Epithelial cell of prostate (primary cell): ENCODE data around the gene CDO1.

ENCODE experiments used
- DNase-seq: peaks from one replicate; pipeline ENCODE4 v3.0.0-alpha.2; 2011; ENCODE audit warnings: low read depth, low spot score
- H3K27ac ChIP-seq: fragments of 450-650 bp; 2 replicates; pipeline ENCODE4 v1.5.1; 2017; ENCODE audit warnings: mild to moderate bottlenecking

The CDO1 gene

GRCh38 chr5:115796656-115797055 lies 19.8 kb downstream of the CDO1 start:
- DNase-seq = no peak
- H3K27ac ChIP-seq = no peak overlapping the region

GRCh38 chr5:115795700-115796099 lies 20.8 kb downstream of the CDO1 start:
- DNase-seq = no peak
- no peak overlapping the region for H3K27ac ChIP-seq

GRCh38 chr5:115788440-115788839 lies 28.0 kb downstream of the CDO1 start:
- DNase-seq = no peak
- H3K27ac ChIP-seq = no peak overlapping the region

- DNase-seq = no peak
- H3K27ac ChIP-seq = no peak overlapping the region
Observed at GRCh38 chr5:115787426-115787825, 29.0 kb downstream of the CDO1 start.

- H3K27ac ChIP-seq = no peak overlapping the region
- no peak for DNase-seq
Observed at GRCh38 chr5:115785381-115786065, 30.9 kb downstream of the CDO1 start.

GRCh38 chr5:115778417-115778816 lies 38.0 kb downstream of the CDO1 start:
- no peak for DNase-seq
- H3K27ac ChIP-seq = no peak overlapping the region

GRCh38 chr5:115776989-115777388 lies 39.5 kb downstream of the CDO1 start:
- no peak overlapping the region for H3K27ac ChIP-seq
- no peak for DNase-seq

- H3K27ac ChIP-seq = no peak overlapping the region
- DNase-seq = no peak
Observed at GRCh38 chr5:115775999-115776398, 40.5 kb downstream of the CDO1 start.

GRCh38 chr5:115774684-115775083 lies 41.8 kb downstream of the CDO1 start:
- no peak overlapping the region for H3K27ac ChIP-seq
- DNase-seq = no peak

- no peak for DNase-seq
Observed at GRCh38 chr5:115772731-115773475, 43.6 kb downstream of the CDO1 start.

GRCh38 chr5:115770466-115770865 lies 46.0 kb downstream of the CDO1 start:
- no peak overlapping the region for H3K27ac ChIP-seq
- no peak for DNase-seq

More at GRCh38 chr5:115772731-115773475, 43.6 kb downstream of the CDO1 start:
- H3K27ac ChIP-seq = no peak overlapping the region

- no peak for DNase-seq
- no peak overlapping the region for H3K27ac ChIP-seq
Observed at GRCh38 chr5:115767424-115767823, 49.0 kb downstream of the CDO1 start.

GRCh38 chr5:115766608-115767007 lies 49.9 kb downstream of the CDO1 start:
- no peak for DNase-seq
- no peak overlapping the region for H3K27ac ChIP-seq

GRCh38 chr5:115758356-115758755 lies 58.1 kb downstream of the CDO1 start:
- DNase-seq = no peak
- H3K27ac ChIP-seq = no peak overlapping the region

GRCh38 chr5:115755675-115756074 lies 60.8 kb downstream of the CDO1 start:
- no peak overlapping the region for H3K27ac ChIP-seq
- no peak for DNase-seq
